DND-41 (cell line): ENCODE data around the gene IFIT5.

Experiments
- ATAC-seq: fragments of 200-7000 bp; cut with Tn5 transposase; 3 replicates; pipeline ENCODE4 v1.9.1; 2021; ENCODE audit warnings: low read depth; ENCODE audit not compliant: insufficient read depth
- DNase-seq: peaks from one replicate; pipeline ENCODE4 v3.0.0-alpha.2; 2020
- H2AFZ ChIP-seq: 2 replicates; pipeline ENCODE4 v1.6.0; 2012; ENCODE audit warnings: low read depth, low read length
- H3K27ac ChIP-seq: 2 replicates; pipeline ENCODE4 v1.5.1; 2012; ENCODE audit warnings: low read length, inconsistent platforms
- H3K27me3 ChIP-seq: fragments of 200-600 bp; sonication (generic); 2 replicates; pipeline ENCODE4 v1.6.0; 2012; ENCODE audit warnings: low read length, mild to moderate bottlenecking, inconsistent platforms; ENCODE audit not compliant: insufficient read depth, poor library complexity
- H3K36me3 ChIP-seq: 2 replicates; pipeline ENCODE4 v1.5.1; 2012; ENCODE audit warnings: low read length, inconsistent platforms; ENCODE audit not compliant: insufficient read depth
- H3K4me1 ChIP-seq: 2 replicates; pipeline ENCODE4 v1.5.1; 2012; ENCODE audit warnings: mild to moderate bottlenecking, low read length; ENCODE audit not compliant: insufficient read depth
- H3K4me2 ChIP-seq: 2 replicates; pipeline ENCODE4 v1.6.0; 2012; ENCODE audit warnings: mild to moderate bottlenecking, moderate library complexity, low read length, inconsistent platforms; ENCODE audit not compliant: insufficient read depth
- H3K4me3 ChIP-seq, 2 experiments: fragments of 200-600 bp in 1 of 2; shearing (Covaris generic) in 1 of 2; 2 replicates each; pipeline ENCODE4 v1.5.1; 2012 to 2016; ENCODE audit warnings: inconsistent platforms in 2 of 2, low read length in 2 of 2, mild to moderate bottlenecking in 2 of 2, low read depth in 1 of 2, moderate library complexity in 1 of 2
- H3K79me2 ChIP-seq: 2 replicates; pipeline ENCODE4 v1.6.0; 2012; ENCODE audit warnings: low read length, inconsistent platforms; ENCODE audit not compliant: insufficient read depth
- H3K9ac ChIP-seq: 2 replicates; pipeline ENCODE4 v1.6.0; 2012; ENCODE audit warnings: low read depth, mild to moderate bottlenecking, inconsistent platforms, low read length, moderate library complexity
- H3K9me3 ChIP-seq: 2 replicates; pipeline ENCODE4 v1.5.1; 2012; ENCODE audit warnings: low read length, moderate library complexity, mild to moderate bottlenecking, inconsistent platforms; ENCODE audit not compliant: insufficient read depth, severe bottlenecking
- H4K20me1 ChIP-seq: 2 replicates; pipeline ENCODE4 v1.6.0; 2012; ENCODE audit warnings: low read length; ENCODE audit not compliant: insufficient read depth
- EZH2 ChIP-seq: IDR thresholded peaks from 3 replicates; pipeline ENCODE4 v1.6.1; 2012; ENCODE audit warnings: borderline replicate concordance, low read depth, mild to moderate bottlenecking, moderate library complexity, low read length, inconsistent platforms; ENCODE audit not compliant: severe bottlenecking
- TF ChIP-seq, protein P1 (sequence below): IDR thresholded peaks from 2 replicates; pipeline ENCODE4 v1.5.1; 2012; ENCODE audit warnings: borderline replicate concordance, low read length, moderate library complexity, mild to moderate bottlenecking; ENCODE audit not compliant: poor library complexity, severe bottlenecking; ENCODE audit errors: extremely low read depth

The IFIT5 gene

DNA sequence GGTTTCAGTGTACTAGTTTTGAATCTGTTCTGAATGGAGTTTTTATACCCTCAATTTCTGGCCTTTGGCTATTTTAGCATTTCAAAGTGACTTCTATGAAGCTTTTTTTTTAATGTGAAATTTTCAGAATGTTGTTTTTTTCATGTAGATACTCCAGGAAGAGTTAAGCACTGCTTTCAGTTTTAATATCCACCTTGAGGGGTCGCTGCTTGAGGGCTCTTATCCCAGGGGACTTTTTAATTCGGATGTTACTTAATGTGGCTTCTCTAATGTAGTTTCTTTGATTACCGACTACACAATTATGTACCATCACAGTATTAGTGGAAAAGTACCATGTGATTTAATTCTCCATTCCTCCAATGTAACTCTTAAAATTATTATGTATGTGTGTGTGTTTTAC lies 5.2 kb downstream of the IFIT5 start:
- Histone ChIP-seq H3K4me3 (no peak overlapping the region), H3K4me1 (peaks cover 46% of the 10 kb centered on the region), H4K20me1 (peaks cover 6% of the 10 kb centered on the region; the same call in 1 of the 2 replicates), H3K4me2 (no peak overlapping the region; the same call in 1 of the 2 replicates), H3K79me2 (peaks cover 32% of the 10 kb centered on the region), H2AFZ (no peak overlapping the region), H3K9me3 (no peaks in the 10 kb centered on the region), H3K27me3 (no peaks in the 10 kb centered on the region), H3K36me3 (peaks cover 26% of the 10 kb centered on the region), H3K27ac (no peak overlapping the region), H3K9ac (no peak overlapping the region)
- DNase-seq: no peak
- ATAC-seq: no peak
- TF ChIP-seq EZH2: no peak
- TF ChIP-seq, protein P1, sequence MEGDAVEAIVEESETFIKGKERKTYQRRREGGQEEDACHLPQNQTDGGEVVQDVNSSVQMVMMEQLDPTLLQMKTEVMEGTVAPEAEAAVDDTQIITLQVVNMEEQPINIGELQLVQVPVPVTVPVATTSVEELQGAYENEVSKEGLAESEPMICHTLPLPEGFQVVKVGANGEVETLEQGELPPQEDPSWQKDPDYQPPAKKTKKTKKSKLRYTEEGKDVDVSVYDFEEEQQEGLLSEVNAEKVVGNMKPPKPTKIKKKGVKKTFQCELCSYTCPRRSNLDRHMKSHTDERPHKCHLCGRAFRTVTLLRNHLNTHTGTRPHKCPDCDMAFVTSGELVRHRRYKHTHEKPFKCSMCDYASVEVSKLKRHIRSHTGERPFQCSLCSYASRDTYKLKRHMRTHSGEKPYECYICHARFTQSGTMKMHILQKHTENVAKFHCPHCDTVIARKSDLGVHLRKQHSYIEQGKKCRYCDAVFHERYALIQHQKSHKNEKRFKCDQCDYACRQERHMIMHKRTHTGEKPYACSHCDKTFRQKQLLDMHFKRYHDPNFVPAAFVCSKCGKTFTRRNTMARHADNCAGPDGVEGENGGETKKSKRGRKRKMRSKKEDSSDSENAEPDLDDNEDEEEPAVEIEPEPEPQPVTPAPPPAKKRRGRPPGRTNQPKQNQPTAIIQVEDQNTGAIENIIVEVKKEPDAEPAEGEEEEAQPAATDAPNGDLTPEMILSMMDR: no peak

DNA sequence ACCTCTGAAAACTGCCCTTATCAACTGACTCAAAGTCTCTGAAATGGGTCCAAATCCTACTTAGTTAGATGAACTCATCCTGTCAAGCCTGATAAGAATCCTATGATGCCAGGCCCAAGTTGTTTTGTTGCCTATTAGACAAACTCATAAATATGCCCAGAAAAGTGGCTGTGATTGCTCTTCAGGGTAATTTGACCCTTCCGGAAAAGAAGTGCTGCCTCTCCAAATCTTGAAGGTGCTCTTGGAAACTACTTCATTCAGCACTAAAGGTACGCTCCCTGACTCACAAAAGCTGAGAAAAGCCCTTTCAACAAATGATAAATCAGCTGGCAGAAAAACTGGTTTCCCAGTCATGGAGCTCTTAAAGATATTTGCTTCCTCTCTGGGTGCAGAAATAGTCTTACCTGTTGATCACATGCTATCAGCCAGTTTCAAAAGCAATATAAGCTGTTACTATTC lies 6.7 kb downstream of the IFIT5 start:
- Histone ChIP-seq H3K4me3 (no peak overlapping the region), H3K9me3 (no peaks in the 10 kb centered on the region), H3K79me2 (peaks cover 17% of the 10 kb centered on the region), H3K9ac (no peak overlapping the region), H4K20me1 (peaks cover 6% of the 10 kb centered on the region; the same call in 1 of the 2 replicates), H3K27me3 (no peaks in the 10 kb centered on the region), H3K27ac (no peak overlapping the region), H3K4me2 (no peak overlapping the region), H3K36me3 (peaks cover 26% of the 10 kb centered on the region; the same call in 1 of the 2 replicates), H2AFZ (no peak overlapping the region), H3K4me1 (peaks cover 33% of the 10 kb centered on the region)
- ATAC-seq (no peak), DNase-seq (no peak)
- TF ChIP-seq, protein P1: no peak
- TF ChIP-seq EZH2: no peak

DNA sequence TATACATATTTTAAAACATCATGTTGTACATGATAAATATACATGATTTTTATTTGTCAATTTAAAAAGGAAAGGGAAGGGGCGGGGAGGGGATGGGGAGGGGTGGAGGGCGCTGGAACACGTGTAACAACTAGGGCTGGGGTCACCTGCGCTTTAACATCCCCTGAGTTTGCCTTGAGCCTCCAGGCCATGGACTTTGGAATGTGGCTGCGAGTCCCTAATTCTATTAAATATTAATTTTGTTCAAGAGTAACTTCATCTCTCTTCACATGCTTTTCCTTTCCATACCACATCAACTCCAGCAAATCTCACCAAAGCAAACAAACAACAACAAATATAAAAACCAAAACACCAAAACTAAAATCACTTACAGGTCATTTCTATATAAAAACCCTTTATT lies 10.6 kb downstream of the IFIT5 start:
- Histone ChIP-seq H3K9me3 (no peaks in the 10 kb centered on the region), H4K20me1 (0 out of 2 replicates have a peak, but pooled peaks cover 3% of the 10 kb centered on the region), H3K36me3 (peaks cover 13% of the 10 kb centered on the region; the same call in 1 of the 2 replicates), H3K27ac (no peak overlapping the region), H3K79me2 (no peaks in the 10 kb centered on the region), H3K4me3 (no peak overlapping the region), H3K4me2 (no peak overlapping the region), H2AFZ (no peak overlapping the region), H3K9ac (no peak overlapping the region), H3K4me1 (no peaks in the 10 kb centered on the region), H3K27me3 (no peaks in the 10 kb centered on the region)
- no peak for TF ChIP-seq EZH2
- TF ChIP-seq, protein P1: no peak
- DNase-seq (no peak), ATAC-seq (no peak)
